Renal pelvis (tissue), 4 donors: ENCODE measurements around the gene BCR. TPM values are rescaled to one million over a fixed set of nuclear protein-coding genes. Genes with fewer than 3 reads are reported as not detected.

Experiments used
- DNase-seq: peaks from one replicate; pipeline ENCODE4 v3.0.0-alpha.2; 2013
- polyA plus RNA-seq, 3 donors: library from polyadenylated mRNA; unstranded; fragments of 120-200 nt; gene quantifications; one replicate each; pipeline ENCODE4 v1.2.1, GENCODE V29; 2013; ENCODE audit not compliant: insufficient read length in 3 of 3

BCR gene
- polyA plus RNA-seq, 3 donors, result 58.7 to 68.9 (median 61.1) TPM

DNA sequence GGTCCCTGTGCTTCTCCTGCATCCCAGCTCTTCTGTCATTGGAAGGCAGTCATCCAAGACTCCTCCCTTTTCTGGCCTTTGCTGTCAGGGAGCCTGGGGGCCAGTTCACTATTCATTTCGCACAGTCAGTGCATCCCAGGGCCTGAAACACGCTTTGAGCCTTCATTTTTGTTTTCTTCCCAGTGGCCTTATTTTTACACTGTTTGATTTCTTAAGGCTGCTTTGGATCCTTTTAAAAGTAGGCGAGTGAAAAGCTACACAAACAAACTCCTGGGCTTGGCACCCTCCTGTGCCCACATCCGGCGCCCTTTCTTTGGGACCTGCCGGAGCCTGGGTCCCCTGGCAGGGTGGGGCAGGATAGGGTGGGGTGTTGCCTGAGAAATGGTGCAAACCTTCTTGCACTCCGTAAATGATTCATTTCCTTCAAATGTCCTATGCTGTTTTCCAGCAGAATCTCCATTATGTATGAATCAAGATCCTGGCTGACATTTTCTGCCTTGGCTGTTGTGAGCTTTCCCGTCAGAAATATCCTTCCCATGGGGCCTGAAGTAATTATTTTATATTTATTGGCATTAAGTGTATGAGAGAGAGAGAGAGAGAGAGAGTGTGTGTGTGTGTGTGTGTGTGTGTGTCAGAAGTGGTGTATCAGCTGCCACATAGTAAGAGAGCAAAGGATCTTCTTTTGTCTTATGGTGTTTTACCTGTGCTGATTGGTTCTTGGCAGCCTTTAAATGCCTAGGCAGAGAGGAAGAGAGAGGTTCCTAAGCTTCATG, 45.6 kb downstream of the BCR start:
- DNase-seq, result no peak

DNA sequence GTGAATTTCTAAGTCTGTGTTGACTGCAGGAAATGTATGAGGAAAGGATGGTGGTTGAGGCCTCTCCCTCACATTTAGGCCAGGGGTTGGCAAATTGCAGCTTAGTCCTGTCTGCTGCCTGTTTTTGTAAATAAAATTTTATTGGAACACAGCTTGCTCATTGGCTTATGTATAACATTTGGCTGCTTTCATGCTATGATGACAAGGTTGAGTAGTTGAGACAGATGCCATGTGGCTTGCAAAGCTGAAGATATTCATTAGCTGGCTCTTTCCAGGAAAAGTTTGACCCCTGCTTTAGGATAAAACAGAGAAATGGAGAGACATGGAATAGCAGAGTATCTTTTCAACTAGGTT, 46.2 kb downstream of the BCR start:
- DNase-seq, result no peak

- no peak for DNase-seq
Measured at GRCh38 chr22:23227380-23227779, 47.1 kb downstream of the BCR start.

DNA sequence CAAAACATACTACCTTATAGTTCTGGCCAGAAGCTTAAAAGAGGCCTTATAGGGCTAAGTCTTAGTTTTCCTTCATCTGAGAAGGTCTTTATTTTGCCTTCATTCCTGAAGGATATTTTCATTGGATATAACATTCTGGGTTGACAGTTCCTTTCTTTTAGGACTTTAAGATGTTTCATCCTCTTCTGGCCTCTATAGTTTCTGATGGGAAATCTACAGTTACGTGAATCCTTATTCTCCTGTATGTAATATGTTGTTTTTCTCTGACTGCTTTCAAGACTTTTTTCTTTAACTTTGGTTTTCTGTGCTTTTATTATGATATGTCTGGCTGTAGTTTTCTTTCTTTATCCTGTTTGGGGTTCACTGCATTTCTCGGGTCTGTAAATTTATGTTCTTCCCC, 48.2 kb downstream of the BCR start:
- DNase-seq, result no peak

GRCh38 chr22:23229646-23230045, 49.3 kb downstream of the BCR start:
- DNase-seq, result no peak

- DNase-seq, result no peak
Measured at GRCh38 chr22:23230348-23231068, 50.2 kb downstream of the BCR start.

- no peak for DNase-seq
Measured at GRCh38 chr22:23231471-23232093, 51.3 kb downstream of the BCR start.

- DNase-seq, result no peak
Measured at GRCh38 chr22:23232094-23232905, 52.0 kb downstream of the BCR start.

- no peak for DNase-seq
Measured at GRCh38 chr22:23233084-23233531, 52.8 kb downstream of the BCR start.

GRCh38 chr22:23233752-23234408, 53.6 kb downstream of the BCR start:
- peak; percentile 65 for DNase-seq

DNA sequence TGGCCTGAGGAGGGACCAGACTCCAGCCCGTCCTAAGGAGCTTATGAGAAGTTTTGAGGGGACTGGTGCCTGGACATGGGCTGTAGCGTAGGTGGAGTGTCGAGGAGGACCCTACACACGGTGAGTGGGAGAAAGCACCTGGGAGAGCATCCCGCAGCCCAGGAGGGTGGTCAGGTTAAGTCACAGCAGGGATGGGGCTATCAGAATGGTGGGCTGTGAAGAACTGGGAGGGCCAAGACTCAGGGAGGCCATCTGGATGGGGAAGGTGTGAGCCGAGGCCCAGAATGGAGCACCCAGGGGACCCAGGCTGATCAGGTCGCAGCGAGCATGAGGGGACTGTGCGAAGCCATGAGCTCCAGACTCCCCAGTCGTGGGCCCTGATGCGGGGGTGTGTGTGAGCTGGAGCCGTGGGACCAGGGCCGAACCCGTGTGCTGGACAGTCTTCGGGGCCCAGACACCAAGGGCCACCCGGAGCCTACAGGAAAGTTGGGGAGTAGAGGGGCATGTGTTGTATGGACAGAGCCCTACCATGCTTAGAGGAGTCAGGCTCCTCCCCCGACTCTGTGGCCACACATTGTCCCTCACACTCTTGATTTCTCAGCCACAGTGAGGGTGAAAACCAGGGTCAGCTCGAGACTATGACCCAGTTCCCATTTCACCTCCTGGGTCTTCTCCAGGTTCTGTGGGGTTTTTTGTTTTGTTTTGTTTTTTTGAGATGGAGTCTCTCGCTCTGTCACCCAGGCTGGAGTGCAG, 54.3 kb downstream of the BCR start:
- DNase-seq, result no peak

DNA sequence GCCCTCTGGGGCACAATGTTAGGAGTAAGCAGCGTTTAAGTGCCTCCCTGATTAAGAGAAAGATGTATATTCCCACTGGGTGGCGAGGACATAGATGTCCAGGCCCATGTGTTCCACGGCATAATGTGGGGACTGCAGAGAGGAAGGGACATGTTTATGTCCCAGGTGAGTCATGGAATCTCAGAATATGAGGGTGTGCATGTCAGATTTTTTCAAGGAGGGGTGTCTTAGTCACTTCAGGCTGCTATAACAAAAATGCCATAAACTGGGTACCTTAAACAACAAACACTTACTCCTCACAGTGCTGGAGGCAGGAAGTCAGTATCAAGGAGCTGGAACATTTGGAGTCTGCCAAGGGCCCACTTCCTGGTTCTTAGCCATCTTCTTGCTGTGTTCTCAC, 55.1 kb downstream of the BCR start:
- DNase-seq, result no peak

DNA sequence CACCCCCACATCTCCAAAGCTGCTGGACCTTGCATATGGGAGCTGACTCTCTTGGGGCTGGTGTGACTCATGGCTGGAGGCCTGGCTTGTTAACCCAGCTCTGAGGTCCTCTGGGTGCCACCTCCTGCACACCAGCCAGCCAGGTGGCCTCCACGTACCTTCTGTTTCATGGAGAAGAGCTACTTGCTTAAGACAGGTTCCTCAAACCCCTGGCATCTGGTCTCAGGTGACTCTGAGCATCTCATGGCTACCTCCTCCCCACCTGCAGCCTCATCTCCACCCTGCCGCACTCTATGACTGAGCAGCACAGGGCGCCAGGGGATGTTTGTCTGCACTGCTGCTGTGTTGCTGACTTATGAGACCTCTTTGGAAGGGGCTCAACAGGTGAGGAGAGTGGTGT, 55.7 kb downstream of the BCR start:
- no peak for DNase-seq

- no peak for DNase-seq
Measured at GRCh38 chr22:23236440-23237184, 56.3 kb downstream of the BCR start.

DNA sequence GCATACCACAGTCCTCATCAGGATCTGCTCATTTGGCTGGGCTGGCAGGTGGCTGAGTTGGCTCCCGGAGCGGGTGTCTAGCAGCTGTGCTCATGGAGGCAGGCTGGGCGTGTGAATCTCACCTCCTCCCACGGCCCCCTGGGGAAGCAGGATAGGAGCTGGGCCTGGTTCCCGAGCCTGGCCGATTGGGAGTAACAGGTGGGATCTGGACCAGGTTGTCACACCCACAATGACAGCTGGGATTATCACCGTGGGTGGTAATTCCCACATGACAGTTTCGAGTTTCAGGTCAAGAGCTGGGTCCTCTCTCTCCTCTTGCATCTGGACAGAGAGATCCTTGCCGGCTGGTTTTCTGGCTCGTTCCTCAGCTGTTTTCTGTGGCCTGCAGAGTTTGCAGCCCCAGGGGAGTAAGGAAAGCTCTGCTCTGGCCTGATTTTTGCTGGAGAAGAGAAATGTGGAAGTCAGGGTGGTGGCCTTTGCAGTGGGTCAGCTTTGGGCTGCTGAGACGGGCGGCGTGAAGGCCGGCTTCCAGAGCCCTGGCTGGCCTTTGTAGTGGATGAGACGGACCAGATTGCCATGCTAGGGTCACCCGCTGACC, 57.0 kb downstream of the BCR start:
- peak; percentile 76 for DNase-seq

DNA sequence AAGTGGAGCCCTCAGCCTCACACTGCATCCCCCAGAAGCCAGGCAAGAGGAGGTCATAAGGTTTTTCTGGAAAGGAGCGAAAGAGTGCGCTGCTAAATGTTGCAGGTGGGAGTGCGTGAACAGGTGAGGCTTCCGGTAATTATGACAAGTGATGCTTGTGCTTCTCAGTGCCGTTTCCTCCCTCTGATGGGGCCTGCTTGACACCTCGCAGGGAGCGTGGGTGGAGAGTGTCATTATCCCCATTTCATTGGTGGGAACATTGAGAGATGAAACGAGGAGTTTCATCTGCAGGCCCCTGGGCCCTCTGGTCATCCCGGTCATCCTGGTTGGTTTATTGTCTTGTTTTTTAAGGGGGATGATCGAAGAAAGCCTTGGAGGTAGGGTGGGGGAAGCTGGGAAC, 57.5 kb downstream of the BCR start:
- DNase-seq, result no peak

DNA sequence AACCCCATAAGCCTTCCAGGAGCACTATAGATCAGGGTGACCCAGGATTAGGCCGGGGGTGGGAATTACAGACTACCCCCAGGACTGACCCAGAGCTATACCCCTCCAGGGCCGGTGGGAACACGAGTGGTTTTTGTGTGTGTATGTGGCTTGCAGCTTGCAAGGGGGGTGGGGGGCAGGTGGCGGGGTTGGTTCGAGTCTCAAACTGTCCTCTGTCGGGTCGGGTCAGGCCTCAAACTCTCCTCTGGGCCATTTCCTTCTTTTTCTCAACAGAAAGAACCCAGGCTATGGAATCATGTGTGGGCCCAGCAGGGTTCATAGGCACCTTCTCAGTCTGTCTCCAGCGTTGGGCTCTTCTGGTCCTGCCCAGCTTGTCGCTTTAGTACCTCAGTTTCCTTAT, 58.4 kb downstream of the BCR start:
- no peak for DNase-seq

GRCh38 chr22:23239429-23239828, 59.1 kb downstream of the BCR start:
- no peak for DNase-seq

DNA sequence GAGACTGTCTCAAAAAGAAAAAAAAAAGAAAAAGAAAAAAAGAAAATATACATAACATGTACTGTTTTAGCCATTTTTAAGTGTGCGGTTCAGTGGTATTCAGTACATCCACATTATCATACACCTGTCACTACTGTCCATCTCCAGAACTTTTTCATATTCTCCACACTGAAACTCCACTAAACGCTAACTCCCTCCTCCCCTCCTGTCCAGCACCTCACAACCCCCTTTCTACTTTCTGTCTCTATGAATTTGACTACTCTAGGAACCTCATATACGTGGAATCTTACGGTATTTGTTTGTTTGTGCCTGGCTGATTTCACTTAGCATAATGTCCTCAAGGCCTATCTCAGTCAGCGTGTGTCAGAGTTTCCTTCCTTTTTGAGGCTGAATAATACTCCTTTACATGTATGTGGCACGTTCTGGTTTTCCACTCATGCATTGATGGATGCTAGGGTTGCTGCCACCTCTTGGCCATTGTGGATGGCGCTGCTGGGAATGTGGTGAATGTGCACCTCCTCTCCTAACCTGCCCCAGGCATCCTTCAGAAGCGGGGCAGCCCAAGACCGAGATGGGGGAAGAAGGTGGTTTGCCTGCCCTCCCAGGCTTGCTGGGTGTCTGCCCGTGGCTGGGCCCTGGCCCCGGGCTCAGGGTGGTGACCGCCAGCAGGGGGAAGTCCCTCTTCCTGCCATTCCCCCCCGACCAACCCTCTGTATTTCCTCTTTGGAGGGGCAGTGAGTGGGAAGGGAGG, 60.5 kb downstream of the BCR start:
- DNase-seq, result no peak
